GM12891 (cell line): Measurements from ENCODE around the gene PTCD1.

Source experiments
- PAX5 ChIP-seq: IDR thresholded peaks from 2 replicates; pipeline ENCODE4 v1.6.1; 2011; ENCODE audit warnings: low read length, moderate library complexity, mild to moderate bottlenecking; ENCODE audit not compliant: insufficient read depth, severe bottlenecking
- POLR2A ChIP-seq: IDR thresholded peaks from 2 replicates; pipeline ENCODE4 v1.6.1; 2011; ENCODE audit warnings: low read depth, low read length, control low read depth
- POLR2AphosphoS5 ChIP-seq: IDR thresholded peaks from 2 replicates; pipeline ENCODE4 v1.6.1; 2011; ENCODE audit warnings: low read depth, low read length, control low read depth
- POU2F2 ChIP-seq: IDR thresholded peaks from 2 replicates; pipeline ENCODE4 v1.6.1; 2011; ENCODE audit warnings: low read depth, mild to moderate bottlenecking, control low read depth, low read length, moderate library complexity
- SPI1 ChIP-seq: IDR thresholded peaks from 2 replicates; pipeline ENCODE4 v1.6.1; 2011; ENCODE audit warnings: low read depth, low read length, control low read depth
- TAF1 ChIP-seq: IDR thresholded peaks from 2 replicates; pipeline ENCODE4 v1.6.1; 2011; ENCODE audit warnings: low read depth, low read length, control low read depth

- TF ChIP-seq POLR2A (no peak), POLR2AphosphoS5 (no peak), SPI1 (no peak), TAF1 (no peak), PAX5 (no peak), POU2F2 (no peak)
Measured at GRCh38 chr7:99407872-99408378, 30.7 kb downstream of the PTCD1 start.
